NT2/D1 (cell line): Measurements from ENCODE around the gene MAP3K3.

Experiments
- DNase-seq: peaks from one replicate; pipeline ENCODE4 v3.0.0-alpha.2; 2011; ENCODE audit warnings: low read depth, low spot score
- H3K27me3 ChIP-seq: 2 replicates; pipeline ENCODE4 v1.6.0; 2011; ENCODE audit warnings: mild to moderate bottlenecking; ENCODE audit not compliant: insufficient read length, insufficient read depth
- H3K36me3 ChIP-seq: 2 replicates; pipeline ENCODE4 v1.6.1; 2011; ENCODE audit warnings: mild to moderate bottlenecking, low read length, mixed read lengths; ENCODE audit not compliant: insufficient read depth, insufficient read length
- H3K4me1 ChIP-seq: 2 replicates; pipeline ENCODE4 v1.5.1; 2011; ENCODE audit not compliant: insufficient read depth, insufficient read length
- H3K4me3 ChIP-seq: 2 replicates; pipeline ENCODE4 v1.5.1; 2011; ENCODE audit warnings: low read depth; ENCODE audit not compliant: insufficient read length
- H3K9ac ChIP-seq: 2 replicates; pipeline ENCODE4 v1.6.0; 2011; ENCODE audit warnings: low read depth; ENCODE audit not compliant: insufficient read length
- H3K9me3 ChIP-seq: 2 replicates; pipeline ENCODE4 v1.5.1; 2011; ENCODE audit warnings: mild to moderate bottlenecking, low read length; ENCODE audit not compliant: insufficient read depth
- SUZ12 ChIP-seq: IDR thresholded peaks from 2 replicates; pipeline ENCODE4 v1.6.1; 2011; ENCODE audit not compliant: insufficient read length, insufficient read depth; ENCODE audit errors: extremely low read depth
- YY1 ChIP-seq: IDR thresholded peaks from 2 replicates; pipeline ENCODE4 v1.6.1; 2011; ENCODE audit not compliant: insufficient read length, insufficient read depth
- ZNF274 ChIP-seq: IDR thresholded peaks from 2 replicates; pipeline ENCODE4 v1.6.1; 2011; ENCODE audit warnings: mild to moderate bottlenecking, low read depth, low read length

Gene MAP3K3

GRCh38 chr17:63633742-63634141 lies 11.5 kb downstream of the MAP3K3 start:
- Histone ChIP-seq H3K4me1 (peaks cover 7% of the 10 kb centered on the region), H3K36me3 (peaks cover 39% of the 10 kb centered on the region), H3K27me3 (no peaks in the 10 kb centered on the region), H3K9ac (no peak overlapping the region), H3K4me3 (no peak overlapping the region), H3K9me3 (no peaks in the 10 kb centered on the region)
- no peak for TF ChIP-seq SUZ12
- TF ChIP-seq ZNF274 = no peak
- no peak for TF ChIP-seq YY1
- DNase-seq = no peak

- TF ChIP-seq ZNF274 (no peak), SUZ12 (no peak), YY1 (no peak)
- no peak for DNase-seq
Observed at GRCh38 chr17:63634163-63634562, 11.9 kb downstream of the MAP3K3 start.

GRCh38 chr17:63634816-63635215 lies 12.6 kb downstream of the MAP3K3 start:
- no peaks in the 10 kb centered on the region for H3K27me3 ChIP-seq
- no peak for DNase-seq

More at GRCh38 chr17:63634163-63634562, 11.9 kb downstream of the MAP3K3 start:
- Histone ChIP-seq H3K9me3 (no peaks in the 10 kb centered on the region), H3K36me3 (peaks cover 43% of the 10 kb centered on the region), H3K9ac (no peak overlapping the region), H3K4me3 (no peak overlapping the region), H3K27me3 (no peaks in the 10 kb centered on the region), H3K4me1 (peaks cover 7% of the 10 kb centered on the region)

GRCh38 chr17:63635290-63635689 lies 13.1 kb downstream of the MAP3K3 start:
- TF ChIP-seq SUZ12 = no peak
- no peak for TF ChIP-seq YY1
- no peak for TF ChIP-seq ZNF274
- Histone ChIP-seq H3K4me1 (peaks cover 7% of the 10 kb centered on the region), H3K27me3 (no peaks in the 10 kb centered on the region), H3K36me3 (peaks cover 44% of the 10 kb centered on the region), H3K4me3 (no peak overlapping the region), H3K9me3 (no peaks in the 10 kb centered on the region), H3K9ac (no peak overlapping the region)
- no peak for DNase-seq

More at GRCh38 chr17:63634816-63635215, 12.6 kb downstream of the MAP3K3 start:
- no peak overlapping the region for H3K4me3 ChIP-seq
- no peak for TF ChIP-seq YY1
- TF ChIP-seq SUZ12 = no peak
- no peak for TF ChIP-seq ZNF274
- H3K9ac ChIP-seq = no peak overlapping the region
- no peaks in the 10 kb centered on the region for H3K9me3 ChIP-seq
- peaks cover 44% of the 10 kb centered on the region for H3K36me3 ChIP-seq
- peaks cover 7% of the 10 kb centered on the region for H3K4me1 ChIP-seq

GRCh38 chr17:63635787-63636186 lies 13.6 kb downstream of the MAP3K3 start:
- Histone ChIP-seq H3K4me1 (peaks cover 7% of the 10 kb centered on the region), H3K9me3 (no peaks in the 10 kb centered on the region), H3K27me3 (no peaks in the 10 kb centered on the region), H3K4me3 (no peak overlapping the region), H3K9ac (no peak overlapping the region), H3K36me3 (peaks cover 47% of the 10 kb centered on the region)
- no peak for DNase-seq
- TF ChIP-seq ZNF274 = no peak
- TF ChIP-seq YY1 = no peak
- TF ChIP-seq SUZ12 = no peak

- no peaks in the 10 kb centered on the region for H3K9me3 ChIP-seq
- H3K4me1 ChIP-seq = peaks cover 2% of the 10 kb centered on the region
- no peak for TF ChIP-seq YY1
- TF ChIP-seq SUZ12 = no peak
- TF ChIP-seq ZNF274 = no peak
- no peak overlapping the region for H3K4me3 ChIP-seq
- H3K36me3 ChIP-seq = peaks cover 43% of the 10 kb centered on the region
- H3K9ac ChIP-seq = no peak overlapping the region
- no peaks in the 10 kb centered on the region for H3K27me3 ChIP-seq
- no peak for DNase-seq
Observed at GRCh38 chr17:63639125-63639524, 16.9 kb downstream of the MAP3K3 start.

- H3K4me1 ChIP-seq = no peaks in the 10 kb centered on the region
- no peak for DNase-seq
- H3K4me3 ChIP-seq = no peak overlapping the region
- no peaks in the 10 kb centered on the region for H3K27me3 ChIP-seq
- TF ChIP-seq YY1 = no peak
- no peak for TF ChIP-seq ZNF274
- no peak for TF ChIP-seq SUZ12
- no peaks in the 10 kb centered on the region for H3K9me3 ChIP-seq
- no peak overlapping the region for H3K9ac ChIP-seq
- H3K36me3 ChIP-seq = peaks cover 39% of the 10 kb centered on the region
Observed at GRCh38 chr17:63640038-63640437, 17.8 kb downstream of the MAP3K3 start.

GRCh38 chr17:63641692-63642448 lies 19.7 kb downstream of the MAP3K3 start:
- no peak for DNase-seq
- Histone ChIP-seq H3K4me3 (no peak overlapping the region), H3K36me3 (peaks cover 28% of the 10 kb centered on the region), H3K27me3 (no peaks in the 10 kb centered on the region), H3K9me3 (no peaks in the 10 kb centered on the region), H3K4me1 (peaks cover 7% of the 10 kb centered on the region), H3K9ac (no peak overlapping the region)
- TF ChIP-seq SUZ12 (no peak), ZNF274 (no peak), YY1 (no peak)
